B cell (primary cell): ENCODE measurements around the gene ALG3. TPM values are rescaled to one million over a fixed set of nuclear protein-coding genes. Genes with fewer than 3 reads are reported as not detected.

Source experiments
- ATAC-seq: fragments of 200-7000 bp; cut with Tn5 transposase; one replicate; pipeline ENCODE4 v1.10.0; 2021; ENCODE audit warnings: low read depth, mild to moderate bottlenecking, moderate number of reproducible peaks, moderate library complexity
- CTCF ChIA-PET: fragments of 350-600 bp; sonication (Branson Sonifier 250); formaldehyde crosslinking; loops from one replicate; lab custom pipeline; 2021; ENCODE audit warnings: antibody characterized with exemption, inconsistent platforms; lab: Charles Lee
- POLR2A ChIA-PET: fragments of 350-600 bp; sonication (Branson Sonifier 250); formaldehyde crosslinking; loops from one replicate; lab custom pipeline; 2021; ENCODE audit warnings: antibody characterized with exemption; lab: Charles Lee
- DNase-seq: peaks from one replicate; pipeline ENCODE4 v3.0.0; 2013
- H2AFZ ChIP-seq: 2 replicates; pipeline ENCODE4 v1.6.1; 2012; ENCODE audit warnings: mild to moderate bottlenecking, low read depth, low read length; ENCODE audit not compliant: insufficient read depth, poor library complexity, severe bottlenecking
- H3K27ac ChIP-seq, 2 donors: 1 replicate in 1 of 2; 2 replicates in 1 of 2; pipeline ENCODE4 v1.5.1; 2012 to 2013; ENCODE audit warnings: low read length in 2 of 2, mild to moderate bottlenecking in 2 of 2, moderate library complexity in 1 of 2
- H3K27me3 ChIP-seq, 4 experiments: fragments of 200-600 bp in 1 of 4; sonication (generic) in 1 of 4; replicated peaks in 1 of 4; 1 replicate in 2 of 4; 2 replicates in 2 of 4; pipeline versions ENCODE4 v1.6.1 to v1.7.0; 2013 to 2016; ENCODE audit warnings: low read length in 3 of 4, mild to moderate bottlenecking in 2 of 4, mixed read lengths in 1 of 4, moderate library complexity in 1 of 4; ENCODE audit not compliant: insufficient read depth in 4 of 4, control insufficient read depth in 3 of 4; ENCODE audit errors: control extremely low read depth in 1 of 4
- H3K36me3 ChIP-seq, 2 experiments: replicated peaks in 1 of 2; 1 replicate in 1 of 2; 2 replicates in 1 of 2; pipeline versions ENCODE4 v1.6.1 to v1.7.1; 2013; ENCODE audit warnings: low read length in 1 of 2; ENCODE audit not compliant: insufficient read depth in 2 of 2, control insufficient read depth in 1 of 2; ENCODE audit errors: control extremely low read depth in 1 of 2, extremely low read depth in 1 of 2
- H3K4me1 ChIP-seq, 2 donors: fragments of 200-600 bp in 1 of 2; sonication (generic) in 1 of 2; 1 replicate in 1 of 2; 2 replicates in 1 of 2; pipeline versions ENCODE4 v1.5.1 to v1.6.1; 2013 to 2017; ENCODE audit warnings: low read length in 2 of 2; ENCODE audit not compliant: control insufficient read depth in 2 of 2, insufficient read depth in 2 of 2
- H3K4me2 ChIP-seq: replicated peaks from 2 replicates; pipeline ENCODE3; 2012; ENCODE audit warnings: mild to moderate bottlenecking, low read depth, low read length; ENCODE audit not compliant: poor library complexity, severe bottlenecking
- H3K4me3 ChIP-seq, 5 experiments: fragments of 200-600 bp in 1 of 5; sonication (generic) in 1 of 5; 1 replicate in 3 of 5; 2 replicates in 2 of 5; pipeline versions ENCODE4 v1.5.1 to v1.7.0; 2011 to 2016; ENCODE audit warnings: low read length in 4 of 5, mild to moderate bottlenecking in 4 of 5, low read depth in 2 of 5, control low read depth in 1 of 5, moderate library complexity in 1 of 5; ENCODE audit not compliant: insufficient read depth in 1 of 5; ENCODE audit errors: control extremely low read depth in 1 of 5, extremely low read depth in 1 of 5
- H3K79me2 ChIP-seq: fragments of 200-600 bp; sonication (generic); one replicate; pipeline ENCODE4 v1.6.0; 2016; ENCODE audit warnings: low read length; ENCODE audit not compliant: control insufficient read depth, insufficient read depth
- H3K9ac ChIP-seq: fragments of 200-600 bp; sonication (generic); 2 replicates; pipeline ENCODE4 v1.6.1; 2017; ENCODE audit warnings: mild to moderate bottlenecking, low read length, moderate library complexity
- H3K9me3 ChIP-seq, 3 donors: one replicate each; pipeline versions ENCODE4 v1.6.1 to v1.7.1; 2013; ENCODE audit warnings: low read length in 2 of 3; ENCODE audit not compliant: control insufficient read depth in 2 of 3, insufficient read depth in 1 of 3; ENCODE audit errors: control extremely low read depth in 1 of 3
- H4K20me1 ChIP-seq: 2 replicates; pipeline ENCODE4 v1.6.0; 2012; ENCODE audit warnings: mild to moderate bottlenecking, low read length; ENCODE audit not compliant: insufficient read depth, control insufficient read depth, poor library complexity, severe bottlenecking
- H3K27ac Mint-ChIP-seq: one replicate; pipeline ENCODE4 v1.8.0; 2021; ENCODE audit warnings: mixed read lengths
- H3K27me3 Mint-ChIP-seq: one replicate; pipeline ENCODE4 v1.8.0; 2021; ENCODE audit warnings: mixed read lengths
- H3K4me1 Mint-ChIP-seq: one replicate; pipeline ENCODE4 v1.8.0; 2021; ENCODE audit warnings: mixed read lengths
- H3K4me3 Mint-ChIP-seq: one replicate; pipeline ENCODE4 v1.8.0; 2021; ENCODE audit warnings: mixed read lengths
- H3K9me3 Mint-ChIP-seq: one replicate; pipeline ENCODE4 v1.8.0; 2022; ENCODE audit warnings: mixed read lengths; ENCODE audit not compliant: insufficient read depth
- EZH2 ChIP-seq: IDR thresholded peaks from 2 replicates; pipeline ENCODE4 v1.6.1; 2012; ENCODE audit warnings: borderline replicate concordance, low read depth, mild to moderate bottlenecking, moderate library complexity, low read length; ENCODE audit not compliant: insufficient read depth, poor library complexity, severe bottlenecking
- WGBS: methylation state at CpG from one replicate; pipeline ENCODE4 v1.1.5; 2013; ENCODE audit warnings: missing lambda C conversion rate; ENCODE audit not compliant: insufficient coverage; 5-methylcytosine and 5-hydroxymethylcytosine counted together
- intact Hi-C: fragments of 100-400 bp; cut with micrococcal nuclease; formaldehyde crosslinking; loops from one replicate; pipeline ENCODE4 v1.10.0; 2022
- polyA plus RNA-seq: library from polyadenylated mRNA; depleted of rRNA; stranded (reverse); fragments of >200 nt; gene quantifications from 2 replicates; pipeline ENCODE4 v1.2.3, GENCODE V29; 2012
- total RNA-seq, 2 donors: library from RNA; stranded (reverse); fragments of 120-200 nt in 1 of 2; gene quantifications; 1 replicate in 1 of 2; 2 replicates in 1 of 2; pipeline versions ENCODE4 v1.2.3 to v1.2.4, GENCODE V29; 2013 to 2022
- TF ChIP-seq, protein P1 (sequence below): fragments of 200-600 bp; IDR thresholded peaks from one replicate; pipeline ENCODE4 v1.8.0; 2022; ENCODE audit warnings: antibody characterized with exemption, mild to moderate bottlenecking

The ALG3 gene
- total and polyA plus RNA-seq, 2 donors (not counting 1 experiment from before 2014, with no cell fraction given) = 36.1 to 38.6 TPM

DNA sequence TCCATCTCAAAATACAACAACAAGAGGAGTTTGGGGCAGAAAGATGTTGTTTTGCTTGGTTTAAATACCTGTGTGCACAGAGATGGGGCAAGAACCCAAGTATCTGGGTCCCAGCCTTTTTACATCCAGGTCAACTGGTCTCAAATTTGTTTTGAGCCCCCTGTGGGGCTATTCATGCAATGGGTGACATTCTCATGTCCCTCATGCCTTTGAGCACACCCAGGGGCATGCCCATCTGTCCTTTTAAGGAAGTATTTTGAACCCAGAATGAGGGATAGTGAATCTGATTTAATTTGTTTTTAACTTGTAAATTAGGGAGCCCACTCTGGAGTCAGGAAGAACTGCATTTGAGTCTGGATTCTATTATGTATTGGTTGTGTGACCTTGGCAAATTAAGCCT lies 47.9 kb downstream of the ALG3 start:
- Mint-ChIP-seq H3K9me3 (no peaks in the 10 kb centered on the region), H3K27ac (no peak overlapping the region), H3K27me3 (peaks cover 4% of the 10 kb centered on the region), H3K4me3 (no peak overlapping the region), H3K4me1 (no peaks in the 10 kb centered on the region)
- POLR2A ChIA-PET = no interaction called here
- CTCF ChIA-PET = interaction anchor here (0.8 kb wide), 1 partner anchor 27 kb away, joined by 3 read pairs; no protein-coding TSS in a partner anchor
- Histone ChIP-seq H3K27me3 (peaks cover 0 to 2% (median 1%) of the 10 kb centered on the region in 4 experiments), H3K9me3 (no peaks in the 10 kb centered on the region), H3K9ac (no peak overlapping the region), H3K4me1 (no peaks in the 10 kb centered on the region), H3K4me2 (no peak overlapping the region), H2AFZ (no peak overlapping the region), H4K20me1 (no peaks in the 10 kb centered on the region), H3K4me3 (no peak overlapping the region), H3K36me3 (peaks cover 0 to 1% of the 10 kb centered on the region in 2 experiments), H3K27ac (no peak overlapping the region), H3K79me2 (no peaks in the 10 kb centered on the region)
- no peak for TF ChIP-seq EZH2
- TF ChIP-seq, protein P1, sequence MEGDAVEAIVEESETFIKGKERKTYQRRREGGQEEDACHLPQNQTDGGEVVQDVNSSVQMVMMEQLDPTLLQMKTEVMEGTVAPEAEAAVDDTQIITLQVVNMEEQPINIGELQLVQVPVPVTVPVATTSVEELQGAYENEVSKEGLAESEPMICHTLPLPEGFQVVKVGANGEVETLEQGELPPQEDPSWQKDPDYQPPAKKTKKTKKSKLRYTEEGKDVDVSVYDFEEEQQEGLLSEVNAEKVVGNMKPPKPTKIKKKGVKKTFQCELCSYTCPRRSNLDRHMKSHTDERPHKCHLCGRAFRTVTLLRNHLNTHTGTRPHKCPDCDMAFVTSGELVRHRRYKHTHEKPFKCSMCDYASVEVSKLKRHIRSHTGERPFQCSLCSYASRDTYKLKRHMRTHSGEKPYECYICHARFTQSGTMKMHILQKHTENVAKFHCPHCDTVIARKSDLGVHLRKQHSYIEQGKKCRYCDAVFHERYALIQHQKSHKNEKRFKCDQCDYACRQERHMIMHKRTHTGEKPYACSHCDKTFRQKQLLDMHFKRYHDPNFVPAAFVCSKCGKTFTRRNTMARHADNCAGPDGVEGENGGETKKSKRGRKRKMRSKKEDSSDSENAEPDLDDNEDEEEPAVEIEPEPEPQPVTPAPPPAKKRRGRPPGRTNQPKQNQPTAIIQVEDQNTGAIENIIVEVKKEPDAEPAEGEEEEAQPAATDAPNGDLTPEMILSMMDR = no peak
- DNase-seq (no peak), ATAC-seq (no peak)
- intact Hi-C loops = no loop called here

DNA sequence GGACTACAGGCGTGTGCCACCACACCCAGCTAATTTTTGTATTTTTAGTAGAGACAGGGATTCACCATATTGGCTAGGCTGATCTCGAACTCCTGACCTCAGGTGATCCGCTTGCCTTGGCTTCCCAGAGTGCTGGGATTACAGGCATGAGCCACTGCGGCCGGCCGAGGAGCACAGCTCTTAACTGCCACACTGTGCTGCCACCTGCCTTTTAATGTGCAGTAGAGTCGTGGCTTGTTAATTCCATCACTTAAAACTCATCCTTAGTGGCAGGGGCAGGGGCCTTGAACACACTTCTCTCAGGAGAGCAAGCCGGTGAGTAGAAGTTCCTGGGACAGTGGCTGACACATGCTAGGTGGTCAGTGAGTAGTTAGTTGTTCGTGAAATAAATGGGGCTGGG lies 50.3 kb downstream of the ALG3 start:
- H3K36me3 ChIP-seq = peaks cover 1 to 18% of the 10 kb centered on the region in 2 experiments
- CTCF ChIA-PET = no interaction called here
- no peak overlapping the region for H3K9ac ChIP-seq
- TF ChIP-seq, protein P1 = no peak
- no peak for TF ChIP-seq EZH2
- Mint-ChIP-seq H3K4me1 (no peaks in the 10 kb centered on the region), H3K27me3 (no peaks in the 10 kb centered on the region), H3K9me3 (no peaks in the 10 kb centered on the region), H3K27ac (no peak overlapping the region), H3K4me3 (no peak overlapping the region)
- no peak overlapping the region for H3K4me3 ChIP-seq
- intact Hi-C loops = no loop called here
- no peak overlapping the region for H2AFZ ChIP-seq
- 95% methylated on average over 8 of the region's 9 CpGs for WGBS
- DNase-seq (no peak), ATAC-seq (no peak)
- no peaks in the 10 kb centered on the region for H3K27me3 ChIP-seq
- no peaks in the 10 kb centered on the region for H3K79me2 ChIP-seq
- no peak overlapping the region for H3K27ac ChIP-seq
- H3K4me2 ChIP-seq = no peak overlapping the region
- H3K9me3 ChIP-seq = no peaks in the 10 kb centered on the region
- no peaks in the 10 kb centered on the region for H4K20me1 ChIP-seq
- H3K4me1 ChIP-seq = no peaks in the 10 kb centered on the region
- POLR2A ChIA-PET = no interaction called here
